Nasal cavity respiratory epithelium epithelial cell of viscerocranial mucosa (primary cell): ENCODE data around the gene IL10RB. TPM values are rescaled to one million over a fixed set of nuclear protein-coding genes. Genes with fewer than 3 reads are reported as not detected.

Source experiments
- total RNA-seq: library from RNA; depleted of rRNA; stranded (reverse); fragments of >200 nt; gene quantifications from 2 replicates; pipeline ENCODE4 v1.2.3, GENCODE V29; 2014

IL10RB gene
- total RNA-seq, result 24.6 and 28.0 TPM in 2 replicates

DNA sequence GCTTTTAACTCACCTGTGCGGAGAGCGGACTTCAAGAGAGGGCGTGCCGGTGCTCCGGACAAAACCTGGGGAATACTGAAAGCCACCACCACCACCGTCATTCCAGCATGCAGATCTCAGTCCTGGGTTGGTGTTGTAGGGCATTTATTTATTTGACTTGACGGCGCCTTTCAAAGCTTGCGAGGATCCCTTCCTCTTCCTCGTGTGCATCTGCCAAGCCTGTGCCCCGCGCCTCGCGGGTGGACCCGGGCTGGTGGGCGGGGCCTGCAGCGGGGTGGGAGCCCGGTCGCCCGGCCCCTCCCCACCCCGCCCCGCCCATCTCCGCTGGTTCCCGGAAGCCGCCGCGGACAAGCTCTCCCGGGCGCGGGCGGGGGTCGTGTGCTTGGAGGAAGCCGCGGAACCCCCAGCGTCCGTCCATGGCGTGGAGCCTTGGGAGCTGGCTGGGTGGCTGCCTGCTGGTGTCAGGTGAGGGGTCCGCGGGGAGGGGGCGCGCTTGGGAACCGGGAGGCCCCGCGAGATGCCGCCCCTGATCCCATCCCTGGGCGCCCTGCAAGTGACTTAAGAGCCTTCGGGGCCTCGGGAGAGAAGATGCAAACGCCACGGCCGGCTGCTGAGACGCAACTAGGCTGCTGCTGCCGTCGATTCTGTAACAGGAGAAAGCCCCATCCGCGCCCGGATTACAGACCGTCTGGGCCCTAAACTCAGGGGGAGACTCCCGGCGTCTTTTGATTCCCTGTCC, at the start of gene IL10RB:
IL10RB (plus strand) TSS at position 318 of the 739 bp plus-strand sequence; CDS start at position 417, 99 bp downstream.

DNA sequence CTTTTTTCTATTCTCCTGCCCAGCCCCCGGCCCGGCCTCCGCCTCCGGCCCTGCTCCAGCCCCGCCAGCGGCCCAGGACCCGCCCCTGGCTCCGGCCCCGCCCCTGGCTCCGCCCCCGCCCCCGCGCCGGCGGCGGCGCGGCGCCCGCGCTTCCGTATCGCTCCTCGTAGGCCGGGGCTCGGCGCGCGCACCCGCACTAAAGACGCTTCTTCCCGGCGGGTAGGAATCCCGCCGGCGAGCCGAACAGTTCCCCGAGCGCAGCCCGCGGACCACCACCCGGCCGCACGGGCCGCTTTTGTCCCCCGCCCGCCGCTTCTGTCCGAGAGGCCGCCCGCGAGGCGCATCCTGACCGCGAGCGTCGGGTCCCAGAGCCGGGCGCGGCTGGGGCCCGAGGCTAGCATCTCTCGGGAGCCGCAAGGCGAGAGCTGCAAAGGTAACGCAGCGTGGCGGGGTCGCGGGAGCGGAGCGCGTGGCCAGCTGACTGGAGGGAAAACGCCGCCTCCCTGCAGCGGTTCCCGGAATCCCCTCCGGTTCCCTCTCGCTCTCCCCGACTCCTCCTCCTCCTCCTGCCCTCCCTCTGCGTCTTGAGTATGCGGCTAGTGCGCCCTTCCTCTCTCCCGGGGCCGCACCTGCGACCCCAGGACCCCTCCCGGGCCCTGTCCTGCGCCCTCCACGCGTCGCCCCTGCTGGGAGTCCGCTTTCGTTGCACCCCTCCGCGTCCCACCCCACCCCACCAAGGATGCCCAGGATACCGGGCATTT, 36.2 kb upstream of the IL10RB start, which contains the start of gene IFNAR2:
IFNAR2 (plus strand) TSS at position 155 of the 761 bp plus-strand sequence. CDS start 11,985 bp downstream, outside the sequence.

DNA sequence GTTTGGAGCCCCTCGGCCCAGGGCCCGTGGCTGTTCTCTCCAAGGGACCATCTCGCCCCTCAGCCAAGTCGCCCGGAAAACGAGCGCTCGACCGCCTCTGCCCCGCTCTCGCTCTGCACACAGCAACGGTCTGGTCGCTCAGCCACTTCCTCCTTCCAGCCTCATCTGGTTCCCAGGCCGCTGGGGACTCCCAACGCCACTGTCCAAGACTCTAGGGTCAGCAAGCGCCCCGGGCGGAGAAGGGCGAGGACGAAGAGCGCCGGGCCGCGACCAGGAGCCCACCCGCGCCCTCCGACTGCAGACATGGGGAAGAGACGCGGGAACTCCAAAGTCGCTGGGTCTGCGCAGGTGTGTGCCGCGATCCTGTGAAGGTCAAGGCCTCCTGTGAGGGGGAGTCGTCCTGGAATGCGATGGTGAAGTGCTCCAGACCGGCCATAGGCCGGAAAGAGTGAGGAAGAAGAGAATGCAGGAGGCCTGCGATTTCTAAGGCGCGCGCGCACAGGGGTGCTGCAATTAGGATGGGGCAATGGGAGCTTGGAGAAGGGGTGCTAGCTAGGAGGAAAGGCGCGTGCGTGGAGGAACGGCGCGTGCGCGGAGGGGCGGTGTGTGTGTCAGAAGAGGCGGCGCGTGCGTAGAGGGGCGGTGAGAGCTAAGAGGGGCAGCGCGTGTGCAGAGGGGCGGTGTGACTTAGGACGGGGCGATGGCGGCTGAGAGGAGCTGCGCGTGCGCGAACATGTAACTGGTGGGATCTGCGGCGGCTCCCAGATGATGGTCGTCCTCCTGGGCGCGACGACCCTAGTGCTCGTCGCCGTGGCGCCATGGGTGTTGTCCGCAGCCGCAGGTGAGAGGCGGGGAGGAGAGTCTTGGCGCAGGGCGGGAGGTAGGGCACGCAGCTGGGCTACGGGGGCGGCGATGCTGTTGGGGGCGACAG, 58.4 kb downstream of the IL10RB start, which contains the start of gene IFNAR1:
IFNAR1 (plus strand) TSS at position 680 of the 931 bp plus-strand sequence; CDS start at position 766, 86 bp downstream.

Other genes with a start within 250 kb of the IL10RB start
- not detected in 2 replicates for gene OLIG2, start 240.4 kb upstream of the IL10RB start, total RNA-seq
- gene OLIG1, start 196.2 kb upstream of the IL10RB start, total RNA-seq, result not detected in 2 replicates
- gene IFNAR2, start 36.4 kb upstream of the IL10RB start, total RNA-seq, result 1.4 and 7.6 TPM in 2 replicates
- 16.4 and 26.6 TPM in 2 replicates for gene IFNAR1, start 58.6 kb downstream of the IL10RB start, total RNA-seq
- 55.7 and 82.7 TPM in 2 replicates for gene IFNGR2, start 137.0 kb downstream of the IL10RB start, total RNA-seq
- gene TMEM50B, start 213.6 kb downstream of the IL10RB start, total RNA-seq, result 16.3 and 23.2 TPM in 2 replicates
- 1.0 and 1.6 TPM in 2 replicates for gene DNAJC28, start 225.3 kb downstream of the IL10RB start, total RNA-seq